AG09309 (cell line): Measurements from ENCODE around the gene ATG12.
"Not testable (repeated sequence)": the region's sequence is repeated elsewhere in the genome, so short reads cannot be mapped to it uniquely, and the experiment has no call there.

Source experiments
- DNase-seq: peaks from one replicate; pipeline ENCODE4 v3.0.0-alpha.2; 2010; ENCODE audit warnings: low read depth
- H3K4me3 ChIP-seq: 2 replicates; pipeline ENCODE4 v1.5.1; 2011; ENCODE audit warnings: mild to moderate bottlenecking, low read depth, low read length, moderate library complexity; ENCODE audit not compliant: control insufficient read depth
- CTCF ChIP-seq: IDR thresholded peaks from 2 replicates; pipeline ENCODE4 v1.5.1; 2011; ENCODE audit warnings: mild to moderate bottlenecking, low read depth, low read length, inconsistent platforms; ENCODE audit not compliant: insufficient read depth, control insufficient read depth; ENCODE audit errors: missing control alignments

The ATG12 gene

GRCh38 chr5:115831163-115831768, 10.1 kb downstream of the ATG12 start:
- H3K4me3 ChIP-seq, result no peak overlapping the region
- TF ChIP-seq CTCF, result peak; percentile 81
- no peak for DNase-seq

- TF ChIP-seq CTCF, result no peak
- DNase-seq, result no peak
- H3K4me3 ChIP-seq, result no peak overlapping the region
These were observed 11.5 kb downstream of the ATG12 start for GRCh38 chr5:115829913-115830312.

GRCh38 chr5:115825948-115826347, 15.4 kb downstream of the ATG12 start:
- DNase-seq, result no peak
- TF ChIP-seq CTCF, result no peak
- H3K4me3 ChIP-seq, result no peak overlapping the region

GRCh38 chr5:115824983-115825382, 16.4 kb downstream of the ATG12 start:
- not testable (repeated sequence) for H3K4me3 ChIP-seq, DNase-seq

GRCh38 chr5:115820846-115821245, 20.5 kb downstream of the ATG12 start:
- DNase-seq, result no peak
- H3K4me3 ChIP-seq, result no peak overlapping the region
- TF ChIP-seq CTCF, result no peak

- H3K4me3 ChIP-seq, result no peak overlapping the region
- no peak for TF ChIP-seq CTCF
- DNase-seq, result no peak
These were observed 22.5 kb downstream of the ATG12 start for GRCh38 chr5:115818821-115819220.

GRCh38 chr5:115817386-115817785, 24.0 kb downstream of the ATG12 start:
- no peak overlapping the region for H3K4me3 ChIP-seq

More at GRCh38 chr5:115817386-115817785, 24.0 kb downstream of the ATG12 start:
- DNase-seq, result no peak
- TF ChIP-seq CTCF, result no peak
